K562 (cell line): ENCODE data around the gene RIMS3. TPM values are rescaled to one million over a fixed set of nuclear protein-coding genes. Genes with fewer than 3 reads are reported as not detected.
A peak's percentile ranks its signal among the peaks of the same experiment; 100 is the strongest.

Source experiments
- ATAC-seq: fragments of 200-7000 bp; cut with Tn5 transposase; 3 replicates; pipeline ENCODE4 v1.9.1; 2020; ENCODE audit warnings: moderate library complexity
- BruUV-seq: library from RNA; stranded (reverse); fragments of 400-500 nt; replicated peaks from 2 replicates; lab custom pipeline; 2021; lab: Mats Ljungman, UMichigan
- CTCF ChIA-PET: fragments of 300-600 bp; formaldehyde crosslinking; extraction: SDS; loops from one replicate; lab custom pipeline; 2021; ENCODE audit warnings: low intra/inter-chr PET ratio; lab: Yijun Ruan, JAX
- POLR2A ChIA-PET: fragments of 300-600, 350-650 bp; sonication (Branson Sonifier 250); formaldehyde crosslinking; extraction: SDS; loops from one replicate; lab custom pipeline; 2021; ENCODE audit warnings: antibody characterized with exemption, inconsistent platforms; lab: Yijun Ruan, JAX
- DNase-seq, 4 experiments: peaks; one replicate each; pipeline versions ENCODE4 v3.0.0 to v3.0.0-alpha.2; 2011 to 2018; ENCODE audit warnings: low spot score in 3 of 4, mixed read lengths in 3 of 4; ENCODE audit errors: extremely low read depth in 1 of 4
- FAIRE-seq: peaks from 2 replicates; lab custom pipeline; 2011; peaks lifted over from hg19 to GRCh38; lab: Jason Lieb, UNC
- H2AFZ ChIP-seq: 2 replicates; pipeline ENCODE4 v1.6.0; 2011; ENCODE audit warnings: low read depth, low read length, control low read depth, inconsistent platforms
- H3K27ac ChIP-seq: fragments of 200-600 bp; 3 replicates; pipeline ENCODE4 v1.8.0; 2011; ENCODE audit warnings: low read depth, mild to moderate bottlenecking, control low read depth, inconsistent platforms, low read length, moderate library complexity, mixed read lengths; ENCODE audit errors: extremely low read depth
- H3K27me3 ChIP-seq, 2 experiments: fragments of 300-600 bp in 1 of 2; 2 replicates in 1 of 2; 3 replicates in 1 of 2; pipeline versions ENCODE4 v1.6.0 to v1.8.0; 2011; ENCODE audit warnings: inconsistent platforms in 2 of 2, low read length in 2 of 2, mild to moderate bottlenecking in 1 of 2, mixed read lengths in 1 of 2, moderate library complexity in 1 of 2; ENCODE audit not compliant: control insufficient read depth in 2 of 2, insufficient read depth in 2 of 2
- H3K36me3 ChIP-seq: fragments of 300-600 bp; 3 replicates; pipeline ENCODE4 v1.8.0; 2011; ENCODE audit warnings: mild to moderate bottlenecking, low read length, inconsistent platforms; ENCODE audit not compliant: control insufficient read depth, insufficient read depth
- H3K4me1 ChIP-seq, 2 experiments: fragments of 200-600 bp in 1 of 2; replicated peaks in 1 of 2; 2 replicates in 1 of 2; 3 replicates in 1 of 2; pipeline versions ENCODE4 v1.5.1 to v1.8.0; 2011; ENCODE audit warnings: inconsistent platforms in 2 of 2, low read length in 2 of 2, mild to moderate bottlenecking in 1 of 2, mixed read lengths in 1 of 2, moderate library complexity in 1 of 2; ENCODE audit not compliant: control insufficient read depth in 2 of 2, insufficient read depth in 2 of 2
- H3K4me2 ChIP-seq: 2 replicates; pipeline ENCODE4 v1.6.1; 2011; ENCODE audit warnings: low read length, control low read depth, inconsistent platforms, mixed read lengths; ENCODE audit not compliant: insufficient read depth
- H3K4me3 ChIP-seq: fragments of 200-600 bp; sonication (generic), shearing (Covaris generic); 2 replicates; pipeline ENCODE4 v1.5.1; 2016; ENCODE audit warnings: control low read depth, inconsistent platforms
- H3K79me2 ChIP-seq: fragments of 200-600 bp; 3 replicates; pipeline ENCODE4 v1.8.0; 2011; ENCODE audit warnings: low read length, inconsistent platforms; ENCODE audit not compliant: control insufficient read depth, insufficient read depth
- H3K9ac ChIP-seq, 2 experiments: 2 replicates each; pipeline versions ENCODE4 v1.6.0 to v1.6.1; 2011; ENCODE audit warnings: low read depth in 2 of 2, low read length in 2 of 2, control low read depth in 1 of 2, inconsistent platforms in 1 of 2, mild to moderate bottlenecking in 1 of 2, mixed read lengths in 1 of 2; ENCODE audit not compliant: insufficient read depth in 1 of 2
- H3K9me1 ChIP-seq: one replicate; pipeline ENCODE4 v1.6.0; 2011; ENCODE audit warnings: inconsistent platforms, mild to moderate bottlenecking, low read length, moderate library complexity; ENCODE audit not compliant: control insufficient read depth, insufficient read depth
- H3K9me3 ChIP-seq: replicated peaks from 2 replicates; pipeline ENCODE4 v1.5.1; 2011; ENCODE audit warnings: low read depth, low read length, inconsistent platforms; ENCODE audit not compliant: control insufficient read depth, insufficient read depth
- H4K20me1 ChIP-seq: replicated peaks from 2 replicates; pipeline ENCODE4 v1.6.1; 2011; ENCODE audit warnings: low read length, inconsistent platforms, mixed read lengths; ENCODE audit not compliant: control insufficient read depth, insufficient read depth
- JUN ChIP-seq, 2 experiments: sonication (generic) in 1 of 2; formaldehyde crosslinking in 1 of 2; IDR thresholded peaks; 2 replicates each; pipeline versions ENCODE4 v1.6.1 to v1.8.0; 2012 to 2022; ENCODE audit warnings: borderline replicate concordance in 2 of 2, mild to moderate bottlenecking in 2 of 2, improper control_type of control experiment in 1 of 2, low read depth in 1 of 2, low read length in 1 of 2, missing genetic modification reagents in 1 of 2
- POLR2G ChIP-seq: fragments of 200-400 bp; formaldehyde crosslinking; IDR thresholded peaks from 2 replicates; pipeline ENCODE4 v1.6.1; 2017; ENCODE audit warnings: low read depth, mild to moderate bottlenecking, antibody characterized with exemption, low read length, moderate library complexity
- SRSF1 ChIP-seq: fragments of 200-400 bp; formaldehyde crosslinking; IDR thresholded peaks from 2 replicates; pipeline ENCODE4 v1.6.1; 2017; ENCODE audit warnings: mild to moderate bottlenecking, low read depth, low read length, moderate library complexity
- TAF9B ChIP-seq: fragments of 450-650 bp; IDR thresholded peaks from 2 replicates; pipeline ENCODE4 v1.6.1; 2018; ENCODE audit warnings: mild to moderate bottlenecking; ENCODE audit not compliant: partially characterized antibody
- WGBS: fragments of 100-300 bp; shearing (Covaris generic); methylation state at CpG from one replicate; pipeline ENCODE4 v1.1.6; 2016; ENCODE audit warnings: low coverage, mixed read lengths; ENCODE audit not compliant: insufficient coverage; ENCODE audit errors: missing lambda C conversion rate; 5-methylcytosine and 5-hydroxymethylcytosine counted together
- in situ Hi-C: fragments of 300-500 bp; cut with MboI; formaldehyde crosslinking; loops from 4 replicates; pipeline ENCODE4 v1.15.0; 2018; ENCODE audit warnings: inconsistent platforms, mixed read lengths
- intact Hi-C: fragments of 100-400 bp; cut with micrococcal nuclease; formaldehyde crosslinking; loops from 2 replicates; pipeline ENCODE4 v1.14.2; 2022
- polyA plus RNA-seq, 8 experiments: library from polyadenylated mRNA; depleted of rRNA in 4 of 8; stranded (reverse) in 5 of 8; unstranded in 3 of 8; fragments of >200 nt; fragmentation: Nextera tagmentation in 2 of 8; fragmentation: Illumina TruSeq in 1 of 8; extraction: Ambion mirVana in 2 of 8; extraction: Trizol in 1 of 8; gene quantifications; 2 replicates each; pipeline versions ENCODE4 v1.2.1 to v1.2.3, GENCODE V29; 2011 to 2014; ENCODE audit warnings: inconsistent platforms in 1 of 8, missing spikeins in 1 of 8
- total RNA-seq, 7 experiments: library from RNA; depleted of rRNA in 6 of 7; stranded (reverse); fragments of >200 nt in 6 of 7; fragmentation: Illumina TruSeq in 2 of 7; extraction: Trizol in 2 of 7; gene quantifications; 2 replicates each; pipeline versions ENCODE4 v1.2.1 to v1.2.3, GENCODE V29; 2011 to 2021; ENCODE audit warnings: low replicate concordance in 1 of 7
- TF ChIP-seq, protein P1 (sequence below): conservative IDR thresholded peaks from 2 replicates; pipeline ENCODE4 v1.6.1; 2011; ENCODE audit warnings: low read depth, mild to moderate bottlenecking, low read length; ENCODE audit not compliant: control insufficient read depth
- TF ChIP-seq, protein P2 (sequence below): sonication (generic); formaldehyde crosslinking; IDR thresholded peaks from 2 replicates; pipeline ENCODE4 v1.8.0; 2023; ENCODE audit warnings: missing genetic modification reagents, mild to moderate bottlenecking, borderline replicate concordance
- TF ChIP-seq, protein P3 (sequence below): fragments of 200-800 bp; sonication (Bioruptor generic); IDR thresholded peaks from 2 replicates; pipeline ENCODE4 v1.6.1; 2017; ENCODE audit warnings: missing genetic modification characterization, missing compliant biosample characterization
- TF ChIP-seq, protein P4 (sequence below): fragments of 250-450 bp; sonication (Bioruptor Pico); IDR thresholded peaks from 2 replicates; pipeline ENCODE4 v1.4.0; 2020

Gene RIMS3
- total and polyA plus RNA-seq, 9 of the 15 experiments (the other 6 are each of a cell fraction or from before 2014, with no cell fraction given) = 0.06 to 1.2 (median 0.59) TPM

DNA sequence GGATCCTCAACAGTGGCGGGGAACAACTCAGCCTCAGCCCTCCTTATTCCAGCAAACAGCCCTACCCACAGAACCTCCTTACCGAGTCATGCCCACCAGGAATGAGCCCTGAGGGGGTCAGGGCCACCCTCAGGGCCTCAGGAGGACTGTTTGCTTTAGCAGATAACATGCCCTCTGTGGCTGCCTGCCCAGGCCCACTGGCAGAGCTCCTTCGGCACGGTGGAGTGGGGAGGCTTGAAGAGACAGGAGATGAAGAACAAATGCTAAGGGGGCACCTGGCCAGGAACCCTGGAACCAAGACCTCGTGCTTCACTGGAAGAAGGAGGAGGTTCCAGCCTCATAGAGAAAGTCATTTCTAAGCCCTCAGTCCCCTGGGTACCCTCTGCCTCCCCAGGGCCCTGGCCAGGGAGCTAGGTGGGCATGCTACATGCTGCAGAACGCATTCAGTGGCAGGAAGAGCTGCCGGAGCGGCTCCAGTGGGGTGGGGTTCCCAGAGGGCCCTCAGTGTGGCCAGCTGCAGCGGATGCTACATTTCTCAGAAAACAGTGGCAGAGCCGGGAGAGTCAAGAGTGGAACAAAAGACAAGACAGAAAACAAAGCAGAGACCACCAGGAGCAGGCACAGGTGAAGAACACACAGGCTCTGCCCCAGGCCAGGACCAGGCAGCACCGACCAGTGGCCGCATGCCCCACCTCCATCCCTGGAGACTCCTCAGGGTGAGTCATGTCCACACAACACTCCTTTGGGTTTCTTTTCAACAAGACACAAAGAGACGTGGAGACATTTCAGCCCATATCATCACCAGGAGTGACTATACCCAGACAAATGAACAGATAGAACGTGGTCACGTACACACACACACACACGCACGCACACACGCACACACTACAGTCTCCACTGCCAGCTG lies 39.8 kb downstream of the RIMS3 start:
- ChIA-PET POLR2A (interaction anchor here (0.6 to 1.0 kb wide), 4 partner anchors 8 to 145 kb away, joined by 3 read pairs; no protein-coding TSS in a partner anchor), CTCF (interaction anchor here (1.4 kb wide), 1 partner anchor 43 kb away, joined by 3 read pairs; no protein-coding TSS in a partner anchor)
- BruUV-seq = no TSS peak
- Histone ChIP-seq H3K4me2 (no peak overlapping the region), H3K27me3 (peaks cover 22 to 67% of the 10 kb centered on the region in 2 experiments), H3K4me3 (no peak overlapping the region), H3K9ac (peak overlapping the region in 1 of 2 experiments; percentile 23; a peak in 2 of 4 replicates), H3K4me1 (peaks cover 1 to 8% of the 10 kb centered on the region in 2 experiments; a peak in 3 of 5 replicates), H4K20me1 (no peaks in the 10 kb centered on the region), H3K36me3 (no peaks in the 10 kb centered on the region), H3K9me3 (no peaks in the 10 kb centered on the region), H3K79me2 (no peaks in the 10 kb centered on the region), H3K9me1 (no peaks in the 10 kb centered on the region), H2AFZ (no peak overlapping the region), H3K27ac (no peak overlapping the region)
- intact Hi-C loops (no loop called here), in situ Hi-C loops (loop anchor here (5.0 kb wide), 1 partner anchor 217 kb away; no protein-coding TSS in a partner anchor)
- WGBS = 7% methylated on average over 18 of the region's 18 CpGs
- ATAC-seq (0 out of 3 replicates have a peak, but pooled peaks have one; percentile 13), DNase-seq (no peak), FAIRE-seq (peak; percentile 51)
- TF ChIP-seq TAF9B (no peak), SRSF1 (no peak), POLR2G (no peak), JUN (IDR thresholded peaks at IDR 0.05; ENCODE audit: borderline replicate concordance, low read depth, low read length) (0 out of 2 replicates have a peak, but pooled peaks have one; percentile 30), JUN (CRISPR knock-in tag; IDR thresholded peaks at IDR 0.05; ENCODE audit: borderline replicate concordance) (no peak)
- TF ChIP-seq, protein P1, sequence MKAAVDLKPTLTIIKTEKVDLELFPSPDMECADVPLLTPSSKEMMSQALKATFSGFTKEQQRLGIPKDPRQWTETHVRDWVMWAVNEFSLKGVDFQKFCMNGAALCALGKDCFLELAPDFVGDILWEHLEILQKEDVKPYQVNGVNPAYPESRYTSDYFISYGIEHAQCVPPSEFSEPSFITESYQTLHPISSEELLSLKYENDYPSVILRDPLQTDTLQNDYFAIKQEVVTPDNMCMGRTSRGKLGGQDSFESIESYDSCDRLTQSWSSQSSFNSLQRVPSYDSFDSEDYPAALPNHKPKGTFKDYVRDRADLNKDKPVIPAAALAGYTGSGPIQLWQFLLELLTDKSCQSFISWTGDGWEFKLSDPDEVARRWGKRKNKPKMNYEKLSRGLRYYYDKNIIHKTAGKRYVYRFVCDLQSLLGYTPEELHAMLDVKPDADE = no peak
- TF ChIP-seq, protein P2, sequence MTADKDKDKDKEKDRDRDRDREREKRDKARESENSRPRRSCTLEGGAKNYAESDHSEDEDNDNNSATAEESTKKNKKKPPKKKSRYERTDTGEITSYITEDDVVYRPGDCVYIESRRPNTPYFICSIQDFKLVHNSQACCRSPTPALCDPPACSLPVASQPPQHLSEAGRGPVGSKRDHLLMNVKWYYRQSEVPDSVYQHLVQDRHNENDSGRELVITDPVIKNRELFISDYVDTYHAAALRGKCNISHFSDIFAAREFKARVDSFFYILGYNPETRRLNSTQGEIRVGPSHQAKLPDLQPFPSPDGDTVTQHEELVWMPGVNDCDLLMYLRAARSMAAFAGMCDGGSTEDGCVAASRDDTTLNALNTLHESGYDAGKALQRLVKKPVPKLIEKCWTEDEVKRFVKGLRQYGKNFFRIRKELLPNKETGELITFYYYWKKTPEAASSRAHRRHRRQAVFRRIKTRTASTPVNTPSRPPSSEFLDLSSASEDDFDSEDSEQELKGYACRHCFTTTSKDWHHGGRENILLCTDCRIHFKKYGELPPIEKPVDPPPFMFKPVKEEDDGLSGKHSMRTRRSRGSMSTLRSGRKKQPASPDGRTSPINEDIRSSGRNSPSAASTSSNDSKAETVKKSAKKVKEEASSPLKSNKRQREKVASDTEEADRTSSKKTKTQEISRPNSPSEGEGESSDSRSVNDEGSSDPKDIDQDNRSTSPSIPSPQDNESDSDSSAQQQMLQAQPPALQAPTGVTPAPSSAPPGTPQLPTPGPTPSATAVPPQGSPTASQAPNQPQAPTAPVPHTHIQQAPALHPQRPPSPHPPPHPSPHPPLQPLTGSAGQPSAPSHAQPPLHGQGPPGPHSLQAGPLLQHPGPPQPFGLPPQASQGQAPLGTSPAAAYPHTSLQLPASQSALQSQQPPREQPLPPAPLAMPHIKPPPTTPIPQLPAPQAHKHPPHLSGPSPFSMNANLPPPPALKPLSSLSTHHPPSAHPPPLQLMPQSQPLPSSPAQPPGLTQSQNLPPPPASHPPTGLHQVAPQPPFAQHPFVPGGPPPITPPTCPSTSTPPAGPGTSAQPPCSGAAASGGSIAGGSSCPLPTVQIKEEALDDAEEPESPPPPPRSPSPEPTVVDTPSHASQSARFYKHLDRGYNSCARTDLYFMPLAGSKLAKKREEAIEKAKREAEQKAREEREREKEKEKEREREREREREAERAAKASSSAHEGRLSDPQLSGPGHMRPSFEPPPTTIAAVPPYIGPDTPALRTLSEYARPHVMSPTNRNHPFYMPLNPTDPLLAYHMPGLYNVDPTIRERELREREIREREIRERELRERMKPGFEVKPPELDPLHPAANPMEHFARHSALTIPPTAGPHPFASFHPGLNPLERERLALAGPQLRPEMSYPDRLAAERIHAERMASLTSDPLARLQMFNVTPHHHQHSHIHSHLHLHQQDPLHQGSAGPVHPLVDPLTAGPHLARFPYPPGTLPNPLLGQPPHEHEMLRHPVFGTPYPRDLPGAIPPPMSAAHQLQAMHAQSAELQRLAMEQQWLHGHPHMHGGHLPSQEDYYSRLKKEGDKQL = no peak
- TF ChIP-seq, protein P3, sequence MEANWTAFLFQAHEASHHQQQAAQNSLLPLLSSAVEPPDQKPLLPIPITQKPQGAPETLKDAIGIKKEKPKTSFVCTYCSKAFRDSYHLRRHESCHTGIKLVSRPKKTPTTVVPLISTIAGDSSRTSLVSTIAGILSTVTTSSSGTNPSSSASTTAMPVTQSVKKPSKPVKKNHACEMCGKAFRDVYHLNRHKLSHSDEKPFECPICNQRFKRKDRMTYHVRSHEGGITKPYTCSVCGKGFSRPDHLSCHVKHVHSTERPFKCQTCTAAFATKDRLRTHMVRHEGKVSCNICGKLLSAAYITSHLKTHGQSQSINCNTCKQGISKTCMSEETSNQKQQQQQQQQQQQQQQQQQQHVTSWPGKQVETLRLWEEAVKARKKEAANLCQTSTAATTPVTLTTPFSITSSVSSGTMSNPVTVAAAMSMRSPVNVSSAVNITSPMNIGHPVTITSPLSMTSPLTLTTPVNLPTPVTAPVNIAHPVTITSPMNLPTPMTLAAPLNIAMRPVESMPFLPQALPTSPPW (CRISPR knock-in tag) = no peak
- TF ChIP-seq, protein P4, sequence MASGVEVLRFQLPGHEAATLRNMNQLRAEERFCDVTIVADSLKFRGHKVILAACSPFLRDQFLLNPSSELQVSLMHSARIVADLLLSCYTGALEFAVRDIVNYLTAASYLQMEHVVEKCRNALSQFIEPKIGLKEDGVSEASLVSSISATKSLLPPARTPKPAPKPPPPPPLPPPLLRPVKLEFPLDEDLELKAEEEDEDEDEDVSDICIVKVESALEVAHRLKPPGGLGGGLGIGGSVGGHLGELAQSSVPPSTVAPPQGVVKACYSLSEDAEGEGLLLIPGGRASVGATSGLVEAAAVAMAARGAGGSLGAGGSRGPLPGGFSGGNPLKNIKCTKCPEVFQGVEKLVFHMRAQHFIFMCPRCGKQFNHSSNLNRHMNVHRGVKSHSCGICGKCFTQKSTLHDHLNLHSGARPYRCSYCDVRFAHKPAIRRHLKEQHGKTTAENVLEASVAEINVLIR = no peak
